GM21526 (cell line): ENCODE data around the gene CTNNA3.
"Not testable (repeated sequence)": the region's sequence is repeated elsewhere in the genome, so short reads cannot be mapped to it uniquely, and the experiment has no call there.

Source experiments
- ATAC-seq: cut with Tn5 transposase; IDR thresholded peaks from one replicate; pipeline ENCODE4 v1.9.1; 2021; ENCODE audit warnings: moderate library complexity; ENCODE audit not compliant: unreplicated experiment, low FRiP score

Gene CTNNA3

GRCh38 chr10:67386841-67387533 lies 309.0 kb downstream of the CTNNA3 start:
- ATAC-seq = not testable (repeated sequence)

- ATAC-seq = no peak
Observed at GRCh38 chr10:67386260-67386659, 309.7 kb downstream of the CTNNA3 start.

GRCh38 chr10:67385566-67385965 lies 310.4 kb downstream of the CTNNA3 start:
- ATAC-seq = no peak

GRCh38 chr10:67385089-67385488 lies 310.9 kb downstream of the CTNNA3 start:
- no peak for ATAC-seq

GRCh38 chr10:67331121-67331910 lies 364.7 kb downstream of the CTNNA3 start:
- no peak for ATAC-seq

GRCh38 chr10:67327626-67328535 lies 368.1 kb downstream of the CTNNA3 start:
- no peak for ATAC-seq

- no peak for ATAC-seq
Observed at GRCh38 chr10:67319976-67320375, 376.0 kb downstream of the CTNNA3 start.

- no peak for ATAC-seq
Observed at GRCh38 chr10:67308912-67309311, 387.1 kb downstream of the CTNNA3 start.

- ATAC-seq = no peak
Observed at GRCh38 chr10:67306588-67307205, 389.3 kb downstream of the CTNNA3 start.

- ATAC-seq = no peak
Observed at GRCh38 chr10:67302701-67303100, 393.3 kb downstream of the CTNNA3 start.

- no peak for ATAC-seq
Observed at GRCh38 chr10:67299761-67300160, 396.2 kb downstream of the CTNNA3 start.

GRCh38 chr10:67297637-67298181 lies 398.3 kb downstream of the CTNNA3 start:
- ATAC-seq = no peak

GRCh38 chr10:67296926-67297325 lies 399.1 kb downstream of the CTNNA3 start:
- ATAC-seq = no peak

GRCh38 chr10:67288688-67289410 lies 407.1 kb downstream of the CTNNA3 start:
- no peak for ATAC-seq

GRCh38 chr10:67284589-67284988 lies 411.4 kb downstream of the CTNNA3 start:
- ATAC-seq = no peak

GRCh38 chr10:67282871-67283270 lies 413.1 kb downstream of the CTNNA3 start:
- no peak for ATAC-seq

GRCh38 chr10:67280405-67280804 lies 415.6 kb downstream of the CTNNA3 start:
- no peak for ATAC-seq

GRCh38 chr10:67277402-67277801 lies 418.6 kb downstream of the CTNNA3 start:
- no peak for ATAC-seq

GRCh38 chr10:67269828-67270227 lies 426.2 kb downstream of the CTNNA3 start:
- ATAC-seq = no peak

GRCh38 chr10:67268146-67268545 lies 427.8 kb downstream of the CTNNA3 start:
- ATAC-seq = no peak
